Measurements from ENCODE around the gene CCDC146. TPM values are rescaled to one million over a fixed set of nuclear protein-coding genes. Genes with fewer than 3 reads are reported as not detected.
"Not testable (repeated sequence)": the region's sequence is repeated elsewhere in the genome, so short reads cannot be mapped to it uniquely, and the experiment has no call there.

Gene CCDC146
- total RNA-seq, 1 experiment from 2014 or later: 4.7 TPM

- Histone ChIP-seq H3K4me2 (ENCODE audit: low read length) (0 out of 2 replicates have a peak overlapping the region, but pooled peaks have one; percentile 9), H2AFZ (ENCODE audit: low read length) (no peak overlapping the region), H3K9ac (ENCODE audit: low read length) (no peak overlapping the region), H3K27me3 (ENCODE audit: low read length) (no peaks in the 10 kb centered on the region), H3K79me2 (ENCODE audit: low read length) (no peaks in the 10 kb centered on the region), H4K20me1 (ENCODE audit: low read length) (no peaks in the 10 kb centered on the region), H3K4me1 (ENCODE audit: insufficient read depth, low read length) (peaks cover 6% of the 10 kb centered on the region; the same call in 1 of the 2 replicates), H3K4me3 (ENCODE audit: low read length) (no peak overlapping the region), H3K36me3 (ENCODE audit: low read depth, low read length) (no peaks in the 10 kb centered on the region), H3K9me3 (ENCODE audit: low read length) (no peaks in the 10 kb centered on the region), H3K9me2 (replicated peaks; ENCODE audit: low read length) (no peaks in the 10 kb centered on the region), H3K27ac (ENCODE audit: low read length) (peak overlapping the region; percentile 29; the same call in 1 of the 2 replicates), H3F3A (ENCODE audit: low read length, unreplicated experiment) (no peaks in the 10 kb centered on the region)
- ChIA-PET POLR2A (ENCODE audit: unreplicated experiment) (no interaction called here), CTCF (interaction anchor here (0.6 kb wide), 1 partner anchor 90 kb away, joined by 3 read pairs; no protein-coding TSS in a partner anchor)
- DNase-seq (no peak), ATAC-seq (peak; percentile 33)
- no TSS peak for BruUV-seq (replicated peaks)
- TF ChIP-seq CTCF (conservative IDR thresholded peaks at IDR 0.05; ENCODE audit: low read depth, low read length): no peak
- TF ChIP-seq EZH2phosphoT487 (IDR thresholded peaks at IDR 0.05; ENCODE audit: borderline replicate concordance, low read length): no peak
- TF ChIP-seq EZH2 (IDR thresholded peaks at IDR 0.05; ENCODE audit: low read length, unreplicated experiment): no peak
- intact Hi-C loops (cut with micrococcal nuclease): no loop called here
Observed at GRCh38 chr7:77157446-77157845, 35.0 kb downstream of the CCDC146 start.

DNA sequence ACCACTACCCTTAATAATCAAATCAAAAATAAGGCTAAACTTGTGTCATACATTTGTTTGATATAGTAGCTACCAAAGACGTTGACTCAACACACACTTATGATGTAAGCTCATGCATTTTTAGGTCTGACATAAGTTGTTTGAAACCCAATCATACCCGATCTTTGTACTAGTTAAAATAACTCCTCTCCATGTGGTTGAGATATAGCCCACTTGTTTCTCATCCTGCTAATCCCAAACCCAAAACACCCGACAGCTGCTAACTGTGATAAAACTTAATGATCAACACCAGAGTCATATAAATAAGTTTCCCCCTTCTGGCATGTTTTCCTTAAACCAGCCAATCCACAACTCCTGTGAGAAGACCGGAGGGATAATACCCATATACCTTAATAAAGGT, 48.7 kb downstream of the CCDC146 start:
- H3K9me2 ChIP-seq (replicated peaks; ENCODE audit: low read length); H3K9me3 ChIP-seq (ENCODE audit: low read length); H3K9ac ChIP-seq (ENCODE audit: low read length); H2AFZ ChIP-seq (ENCODE audit: low read length); H3K27ac ChIP-seq (ENCODE audit: low read length); H3K4me1 ChIP-seq (ENCODE audit: insufficient read depth, low read length); H3K27me3 ChIP-seq (ENCODE audit: low read length); BruUV-seq (replicated peaks); CTCF ChIA-PET; H3K36me3 ChIP-seq (ENCODE audit: low read depth, low read length); DNase-seq; H3F3A ChIP-seq (ENCODE audit: low read length, unreplicated experiment); intact Hi-C loops (cut with micrococcal nuclease); H3K4me3 ChIP-seq (ENCODE audit: low read length); H3K4me2 ChIP-seq (ENCODE audit: low read length); POLR2A ChIA-PET (ENCODE audit: unreplicated experiment); ATAC-seq; H4K20me1 ChIP-seq (ENCODE audit: low read length); H3K79me2 ChIP-seq (ENCODE audit: low read length): not testable (repeated sequence)

- H3K9me3 ChIP-seq (ENCODE audit: low read length); H3F3A ChIP-seq (ENCODE audit: low read length, unreplicated experiment); H3K9me2 ChIP-seq (replicated peaks; ENCODE audit: low read length); H3K27me3 ChIP-seq (ENCODE audit: low read length); H3K4me1 ChIP-seq (ENCODE audit: insufficient read depth, low read length); ATAC-seq; DNase-seq; CTCF ChIA-PET; H3K4me3 ChIP-seq (ENCODE audit: low read length); intact Hi-C loops (cut with micrococcal nuclease); H3K4me2 ChIP-seq (ENCODE audit: low read length); H2AFZ ChIP-seq (ENCODE audit: low read length); H3K79me2 ChIP-seq (ENCODE audit: low read length); H3K36me3 ChIP-seq (ENCODE audit: low read depth, low read length); H4K20me1 ChIP-seq (ENCODE audit: low read length); POLR2A ChIA-PET (ENCODE audit: unreplicated experiment); H3K27ac ChIP-seq (ENCODE audit: low read length); H3K9ac ChIP-seq (ENCODE audit: low read length); BruUV-seq (replicated peaks): not testable (repeated sequence)
Observed at GRCh38 chr7:77172437-77173172, 50.2 kb downstream of the CCDC146 start.

GRCh38 chr7:77174418-77174817, 52.0 kb downstream of the CCDC146 start:
- H3K9me3 ChIP-seq (ENCODE audit: low read length); H3K36me3 ChIP-seq (ENCODE audit: low read depth, low read length); H2AFZ ChIP-seq (ENCODE audit: low read length); H3F3A ChIP-seq (ENCODE audit: low read length, unreplicated experiment); DNase-seq; H3K4me3 ChIP-seq (ENCODE audit: low read length); H3K79me2 ChIP-seq (ENCODE audit: low read length); H3K27ac ChIP-seq (ENCODE audit: low read length); H3K9ac ChIP-seq (ENCODE audit: low read length); CTCF ChIA-PET; BruUV-seq (replicated peaks); ATAC-seq; H3K4me1 ChIP-seq (ENCODE audit: insufficient read depth, low read length); H3K4me2 ChIP-seq (ENCODE audit: low read length); H3K9me2 ChIP-seq (replicated peaks; ENCODE audit: low read length); POLR2A ChIA-PET (ENCODE audit: unreplicated experiment); intact Hi-C loops (cut with micrococcal nuclease); H4K20me1 ChIP-seq (ENCODE audit: low read length); H3K27me3 ChIP-seq (ENCODE audit: low read length): not testable (repeated sequence)

GRCh38 chr7:77175274-77175800, 52.9 kb downstream of the CCDC146 start:
- H4K20me1 ChIP-seq (ENCODE audit: low read length); CTCF ChIA-PET; DNase-seq; H3K9ac ChIP-seq (ENCODE audit: low read length); intact Hi-C loops (cut with micrococcal nuclease); H3K9me3 ChIP-seq (ENCODE audit: low read length); H3K36me3 ChIP-seq (ENCODE audit: low read depth, low read length); H3K27ac ChIP-seq (ENCODE audit: low read length); H3K4me1 ChIP-seq (ENCODE audit: insufficient read depth, low read length); H2AFZ ChIP-seq (ENCODE audit: low read length); H3K9me2 ChIP-seq (replicated peaks; ENCODE audit: low read length); H3K4me3 ChIP-seq (ENCODE audit: low read length); H3F3A ChIP-seq (ENCODE audit: low read length, unreplicated experiment); H3K4me2 ChIP-seq (ENCODE audit: low read length); POLR2A ChIA-PET (ENCODE audit: unreplicated experiment); ATAC-seq; H3K27me3 ChIP-seq (ENCODE audit: low read length); BruUV-seq (replicated peaks); H3K79me2 ChIP-seq (ENCODE audit: low read length): not testable (repeated sequence)
